HEK293T (cell line): ENCODE results near the gene RBPMS2.

Experiments used
- BHLHE40 ChIP-seq: fragments of 450-650 bp; IDR thresholded peaks from 2 replicates; pipeline ENCODE4 v1.6.1; 2016; ENCODE audit warnings: mild to moderate bottlenecking, moderate library complexity, borderline replicate concordance
- CTBP1 ChIP-seq: fragments of 450-650 bp; IDR thresholded peaks from 2 replicates; pipeline ENCODE4 v1.6.1; 2016; ENCODE audit warnings: borderline replicate concordance
- ELF4 ChIP-seq: fragments of 450-650 bp; IDR thresholded peaks from 2 replicates; pipeline ENCODE4 v1.6.1; 2017; ENCODE audit warnings: antibody characterized with exemption
- FOXK2 ChIP-seq: fragments of 450-650 bp; IDR thresholded peaks from 2 replicates; pipeline ENCODE4 v1.6.1; 2016; ENCODE audit warnings: mild to moderate bottlenecking
- FOXM1 ChIP-seq: fragments of 450-650 bp; IDR thresholded peaks from 2 replicates; pipeline ENCODE4 v1.6.1; 2017; ENCODE audit warnings: mild to moderate bottlenecking, borderline replicate concordance
- HDGF ChIP-seq: fragments of 450-650 bp; IDR thresholded peaks from 2 replicates; pipeline ENCODE4 v1.6.1; 2017; ENCODE audit warnings: antibody characterized with exemption, borderline replicate concordance
- SP1 ChIP-seq: fragments of 450-650 bp; IDR thresholded peaks from 2 replicates; pipeline ENCODE4 v1.6.1; 2017
- SUZ12 ChIP-seq: fragments of 450-650 bp; IDR thresholded peaks from 2 replicates; pipeline ENCODE4 v1.6.1; 2016; ENCODE audit warnings: mild to moderate bottlenecking
- TARDBP ChIP-seq: fragments of 450-650 bp; IDR thresholded peaks from 2 replicates; pipeline ENCODE4 v1.6.1; 2016

- TF ChIP-seq FOXM1 (no peak), FOXK2 (no peak), BHLHE40 (no peak), ELF4 (no peak), CTBP1 (no peak), SUZ12 (no peak), SP1 (no peak), TARDBP (no peak), HDGF (no peak)
Observed at GRCh38 chr15:64792282-64792681, 16.9 kb upstream of the RBPMS2 start.
